ENCODE measurements around the gene KCTD5.
"Not testable (repeated sequence)": the region's sequence is repeated elsewhere in the genome, so short reads cannot be mapped to it uniquely, and the experiment has no call there.

KCTD5 gene

DNA sequence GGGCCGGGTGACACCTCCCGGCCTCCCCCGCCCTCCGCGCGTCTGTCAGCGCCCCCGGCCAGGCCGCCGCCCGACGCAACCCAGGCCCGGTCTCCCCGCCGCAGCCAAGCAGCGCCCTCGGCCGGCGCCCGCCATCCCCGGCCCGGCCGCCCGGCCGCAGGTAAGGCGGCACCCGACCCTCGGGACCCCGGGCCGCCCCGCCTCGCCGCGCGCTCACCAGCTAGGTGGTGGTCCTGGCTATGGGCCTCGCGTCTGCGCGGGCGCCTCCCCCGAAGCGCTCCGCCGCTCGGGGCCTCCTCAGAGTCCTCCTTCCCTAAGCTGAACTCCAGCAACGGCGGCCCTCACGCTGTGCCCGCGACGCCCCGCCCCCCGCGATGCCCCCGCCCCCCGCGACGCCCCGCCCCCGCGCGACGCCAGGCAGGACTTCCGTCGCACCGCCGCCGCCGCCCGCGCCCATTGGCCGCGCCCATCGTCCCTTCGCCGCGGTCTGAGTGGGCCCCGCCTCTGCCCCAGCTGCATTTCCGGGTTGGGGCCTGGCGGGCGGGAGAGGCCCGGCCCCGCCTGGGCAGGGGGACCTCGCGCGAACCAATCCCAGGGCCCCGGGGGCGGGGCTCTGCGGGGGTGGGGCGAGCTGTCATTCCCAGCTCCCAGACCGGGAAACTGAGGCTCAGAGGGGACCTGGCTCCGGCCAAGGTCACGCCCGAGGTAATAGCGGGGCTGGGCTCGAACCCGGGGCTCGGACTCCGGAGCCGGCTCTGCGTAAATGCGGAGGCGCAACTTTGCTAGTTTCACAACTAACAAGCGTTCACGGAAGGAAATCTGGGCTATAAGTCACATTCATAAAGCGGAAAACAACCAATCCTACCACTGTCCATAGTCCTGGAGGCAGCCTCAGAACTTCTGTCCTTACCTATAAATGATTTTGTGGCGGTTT is 9.0 kb upstream of the KCTD5 start:
- DNase-seq, result peak; percentile 81

DNA sequence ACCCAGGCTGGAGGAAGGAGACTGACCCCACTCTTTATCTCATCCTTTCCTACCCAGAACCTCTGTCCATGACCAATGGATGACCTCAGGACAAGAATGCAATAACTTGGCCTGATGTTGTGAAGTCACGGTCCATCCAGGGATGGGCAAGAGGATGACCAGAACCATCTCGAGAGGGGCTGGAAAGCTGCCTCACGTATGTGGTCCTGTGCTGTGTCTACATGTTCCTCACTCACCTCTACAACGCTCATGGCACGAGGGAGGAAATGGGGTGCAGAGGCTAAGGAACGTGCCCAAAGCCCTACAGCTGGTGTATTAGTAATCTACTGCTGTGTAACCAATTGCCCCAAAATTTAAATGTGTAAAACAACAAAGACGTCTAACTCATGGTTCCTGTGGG is 7.3 kb upstream of the KCTD5 start:
- no peak for DNase-seq

DNA sequence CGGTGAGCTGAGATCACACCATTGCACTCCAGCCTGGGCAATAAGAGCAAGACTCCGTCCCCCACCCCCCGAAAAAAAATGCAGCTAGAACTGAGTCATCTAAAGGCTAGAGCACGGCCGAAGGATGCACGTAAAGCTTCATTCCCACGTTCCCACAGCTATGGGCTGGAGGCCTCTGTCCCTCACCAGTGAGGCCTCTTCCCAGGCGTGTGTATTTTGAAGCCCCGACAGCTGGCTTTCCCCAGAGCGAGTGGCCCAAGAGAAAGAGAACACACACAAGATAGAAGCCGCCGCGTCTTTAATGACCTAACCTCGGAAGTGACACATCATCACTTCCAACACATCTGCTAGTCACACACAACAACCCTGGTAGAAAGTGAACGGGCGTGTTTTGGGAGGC is 6.6 kb upstream of the KCTD5 start:
- DNase-seq, result no peak

DNA sequence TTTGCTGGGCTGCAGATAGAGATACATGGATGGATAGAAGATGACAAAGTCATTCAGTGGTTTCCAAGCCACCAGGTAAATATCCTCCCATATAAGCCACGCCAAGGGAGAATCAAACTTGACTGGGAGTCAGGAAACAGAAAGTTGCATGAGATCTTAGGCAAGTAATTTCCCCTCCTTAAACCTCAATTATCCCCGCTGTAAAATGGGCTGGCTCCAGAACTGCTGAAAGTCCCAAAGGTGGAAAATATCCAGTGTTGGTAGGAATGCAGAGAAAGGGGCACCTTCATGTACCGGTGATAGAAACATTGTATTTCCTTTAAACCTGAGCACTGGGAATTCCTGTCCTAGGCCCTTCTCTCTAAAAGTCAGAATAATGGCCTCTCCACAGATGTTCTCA is 5.4 kb upstream of the KCTD5 start:
- DNase-seq, result not testable (repeated sequence)

DNA sequence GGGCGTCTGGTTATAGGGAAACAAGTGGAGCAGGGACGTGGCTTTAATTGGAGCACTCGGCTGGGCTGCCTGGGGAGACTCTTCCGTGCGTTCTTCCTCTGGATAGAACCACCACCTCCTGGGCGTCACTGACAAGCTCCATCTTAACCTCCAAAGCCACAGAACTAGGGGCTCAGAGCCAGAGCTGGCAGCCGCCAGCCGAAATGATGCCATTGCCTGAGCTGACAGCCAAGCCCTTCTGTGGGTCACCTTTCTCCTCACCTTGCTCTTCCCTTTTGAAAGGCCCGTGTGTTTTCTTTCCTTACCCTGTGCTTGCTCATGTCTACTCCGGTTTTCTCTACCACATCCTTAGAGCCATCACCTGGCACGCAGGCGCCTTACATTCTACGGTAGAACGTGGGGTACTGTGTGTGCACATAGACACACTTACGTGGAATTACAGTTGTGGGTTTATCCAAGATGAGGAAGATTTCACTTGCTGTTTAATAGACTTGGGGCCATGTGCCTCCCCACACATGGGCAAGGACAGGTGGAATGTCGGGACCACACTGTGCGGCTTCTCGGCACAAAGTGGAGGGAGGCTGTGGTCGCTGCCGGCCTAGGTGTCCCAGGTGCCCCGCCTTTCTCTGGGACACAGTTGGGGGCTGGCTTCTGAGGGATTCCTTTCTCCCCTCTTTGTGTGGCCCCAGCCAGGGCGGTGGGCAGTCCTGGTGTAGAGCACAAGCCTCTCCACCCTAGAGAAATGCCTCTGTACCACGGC is 3.9 kb upstream of the KCTD5 start:
- not testable (repeated sequence) for DNase-seq

DNA sequence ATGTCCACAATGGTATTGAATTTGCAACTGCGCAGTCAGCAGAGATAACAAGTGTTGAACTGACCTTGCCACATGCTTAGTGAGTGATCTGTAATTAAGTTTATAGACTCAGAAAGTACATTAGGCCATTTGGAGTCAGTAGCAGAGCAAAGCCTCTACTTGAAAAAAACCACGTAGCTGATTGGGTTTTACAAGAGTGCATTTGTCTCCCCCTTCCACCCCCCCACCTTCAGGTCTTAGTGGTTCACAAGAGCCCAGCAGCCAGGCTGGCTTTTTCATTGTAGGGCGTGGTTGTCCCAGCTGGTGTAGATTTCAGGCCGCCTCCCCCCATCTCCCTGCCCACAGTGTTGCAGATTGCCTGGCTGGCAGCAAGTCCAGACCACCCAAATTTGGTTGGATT is 2.4 kb upstream of the KCTD5 start:
- DNase-seq, result not testable (repeated sequence)

DNA sequence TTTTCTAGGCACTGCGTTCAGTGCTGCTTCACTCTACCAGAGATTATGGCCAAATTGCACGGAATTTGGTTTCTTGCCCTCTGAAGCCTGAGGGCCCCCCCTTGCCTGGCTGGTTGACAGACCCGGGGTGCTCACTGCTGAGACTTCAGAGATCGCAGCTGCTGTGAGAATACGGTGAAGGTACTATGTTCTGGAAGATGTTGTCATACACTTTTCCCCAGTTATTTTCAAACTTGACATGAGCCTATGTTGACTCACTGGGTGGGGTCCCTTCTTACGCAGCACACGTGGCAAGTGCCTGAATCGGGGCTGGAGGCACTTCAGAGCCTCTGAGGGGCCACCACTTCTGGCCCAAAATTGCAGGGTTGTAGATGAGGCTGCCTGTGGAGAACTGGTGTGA is 2.0 kb upstream of the KCTD5 start:
- not testable (repeated sequence) for DNase-seq

DNA sequence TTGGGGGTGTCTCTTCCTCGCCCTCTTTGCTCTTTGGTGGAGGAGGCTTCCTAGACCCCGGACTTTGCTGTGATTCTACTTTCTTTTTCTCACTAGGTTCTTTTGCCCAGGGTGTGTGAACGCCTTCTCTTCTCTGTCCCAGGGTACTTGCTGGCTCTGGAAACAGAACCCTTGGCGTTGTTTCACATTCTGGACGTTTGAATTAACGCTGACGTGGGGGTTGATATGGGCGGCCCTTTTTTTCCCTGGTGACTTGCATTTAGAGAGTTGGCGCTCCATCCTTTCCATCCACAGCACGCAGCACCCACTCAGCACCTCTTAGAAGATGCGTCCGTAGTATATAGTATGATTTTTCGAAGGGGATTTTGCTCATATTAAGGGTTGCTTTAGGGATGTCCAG is 718 bp downstream of the KCTD5 start:
- not testable (repeated sequence) for DNase-seq

DNA sequence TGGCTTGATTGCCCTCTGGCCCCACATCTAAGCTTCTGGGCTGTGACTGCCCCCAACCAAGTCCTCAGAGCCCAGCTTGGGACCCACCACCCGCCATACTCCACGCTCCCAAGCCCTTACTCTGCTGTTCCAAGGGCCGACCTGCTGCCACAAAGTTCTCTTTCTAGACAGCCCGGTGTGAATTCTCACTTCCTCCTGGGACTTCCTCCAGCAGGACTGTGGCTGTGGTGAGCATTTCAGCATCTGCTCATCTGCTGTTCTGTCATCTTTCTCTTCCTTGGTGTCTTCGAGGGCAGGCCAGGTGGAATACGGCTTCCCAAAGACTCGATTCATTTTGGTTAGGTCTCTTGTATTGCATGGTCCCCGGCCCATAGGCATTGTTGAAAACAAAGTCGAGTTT is 3.8 kb downstream of the KCTD5 start:
- not testable (repeated sequence) for DNase-seq

DNA sequence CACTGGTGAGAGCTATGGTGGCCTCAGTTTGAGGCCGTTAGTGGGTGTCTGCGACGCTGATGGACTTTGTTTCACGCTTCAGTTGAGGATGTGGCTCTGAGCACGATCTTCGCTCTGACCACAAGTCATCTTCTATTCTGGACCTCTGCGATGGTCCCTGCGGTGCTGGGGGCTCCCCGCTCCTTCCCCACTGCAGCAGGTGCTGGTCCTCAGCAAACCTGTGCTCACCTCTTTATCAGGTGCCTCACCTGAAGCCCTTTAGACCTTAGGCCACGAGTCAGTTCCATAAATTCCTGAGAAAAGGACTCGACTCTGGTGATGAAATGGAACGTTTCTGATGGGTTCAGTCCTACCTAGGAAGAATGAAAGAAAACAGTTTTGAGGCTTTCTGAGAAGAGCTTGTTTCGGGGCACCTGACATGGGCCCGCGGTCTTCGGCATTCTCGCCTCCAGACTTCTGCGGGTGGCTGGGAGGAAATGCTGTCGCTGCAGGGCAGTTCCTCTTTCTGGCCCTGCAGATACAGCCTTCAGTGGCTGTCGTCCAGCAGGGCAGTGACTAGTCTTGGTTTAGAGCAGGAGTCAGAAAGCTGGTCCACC is 4.7 kb downstream of the KCTD5 start:
- no peak for DNase-seq

DNA sequence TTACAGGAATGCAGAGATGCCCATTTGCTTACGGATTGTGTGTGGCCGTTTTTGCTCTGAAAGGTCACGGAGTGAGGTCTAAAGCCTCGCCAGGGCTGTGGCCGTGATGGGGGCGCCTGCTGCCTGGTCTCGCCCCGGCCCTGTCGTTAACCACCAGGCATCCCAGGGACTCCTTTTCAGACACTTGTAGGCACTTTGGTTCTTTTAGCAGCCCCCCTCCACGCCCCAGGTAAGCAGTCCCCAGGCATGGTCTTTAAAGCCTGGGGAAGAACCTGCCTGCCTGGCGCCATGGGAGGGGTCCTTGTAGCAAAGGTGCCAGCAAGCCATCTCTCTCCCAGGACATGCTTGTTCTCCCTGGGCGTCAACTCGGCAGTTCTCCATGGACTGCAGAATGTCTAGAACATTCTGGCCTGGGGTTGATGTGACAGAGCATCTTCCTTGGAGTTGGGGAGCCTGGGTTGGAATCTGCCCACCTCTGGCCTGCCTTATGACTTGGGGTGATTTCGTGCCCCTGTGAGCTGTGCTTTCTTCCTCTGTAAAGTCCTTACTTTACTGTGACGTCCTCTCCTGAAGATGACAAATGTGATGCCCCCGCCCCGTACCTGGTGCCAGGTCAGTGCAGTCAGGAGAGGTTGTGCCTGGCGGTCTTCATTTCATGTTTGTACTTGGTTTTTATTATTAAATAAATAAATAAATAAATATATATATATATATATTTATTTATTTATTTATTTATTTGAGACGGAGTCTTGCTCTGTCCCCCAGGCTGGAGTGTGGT is 5.4 kb downstream of the KCTD5 start:
- DNase-seq, result no peak

DNA sequence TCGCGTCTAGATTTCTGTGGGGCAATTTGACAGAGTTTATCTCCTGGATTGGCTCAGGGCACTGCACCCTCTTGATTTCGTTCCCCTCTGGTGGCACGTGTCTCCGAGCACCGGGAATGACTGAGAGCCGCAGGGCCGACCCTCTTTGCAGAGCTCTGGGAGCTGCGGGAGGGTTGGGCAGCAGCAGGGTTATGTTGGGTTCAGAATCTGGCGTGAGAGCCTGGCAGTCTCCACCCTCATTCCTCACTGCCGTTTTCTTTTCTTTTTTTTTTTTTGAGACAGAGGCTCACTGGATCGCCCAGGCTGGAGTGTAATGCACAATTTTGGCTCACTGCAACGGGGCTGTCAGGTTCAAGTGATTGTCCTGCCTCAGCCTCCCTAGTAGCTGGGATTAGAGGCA is 7.1 kb downstream of the KCTD5 start:
- DNase-seq, result not testable (repeated sequence)

DNA sequence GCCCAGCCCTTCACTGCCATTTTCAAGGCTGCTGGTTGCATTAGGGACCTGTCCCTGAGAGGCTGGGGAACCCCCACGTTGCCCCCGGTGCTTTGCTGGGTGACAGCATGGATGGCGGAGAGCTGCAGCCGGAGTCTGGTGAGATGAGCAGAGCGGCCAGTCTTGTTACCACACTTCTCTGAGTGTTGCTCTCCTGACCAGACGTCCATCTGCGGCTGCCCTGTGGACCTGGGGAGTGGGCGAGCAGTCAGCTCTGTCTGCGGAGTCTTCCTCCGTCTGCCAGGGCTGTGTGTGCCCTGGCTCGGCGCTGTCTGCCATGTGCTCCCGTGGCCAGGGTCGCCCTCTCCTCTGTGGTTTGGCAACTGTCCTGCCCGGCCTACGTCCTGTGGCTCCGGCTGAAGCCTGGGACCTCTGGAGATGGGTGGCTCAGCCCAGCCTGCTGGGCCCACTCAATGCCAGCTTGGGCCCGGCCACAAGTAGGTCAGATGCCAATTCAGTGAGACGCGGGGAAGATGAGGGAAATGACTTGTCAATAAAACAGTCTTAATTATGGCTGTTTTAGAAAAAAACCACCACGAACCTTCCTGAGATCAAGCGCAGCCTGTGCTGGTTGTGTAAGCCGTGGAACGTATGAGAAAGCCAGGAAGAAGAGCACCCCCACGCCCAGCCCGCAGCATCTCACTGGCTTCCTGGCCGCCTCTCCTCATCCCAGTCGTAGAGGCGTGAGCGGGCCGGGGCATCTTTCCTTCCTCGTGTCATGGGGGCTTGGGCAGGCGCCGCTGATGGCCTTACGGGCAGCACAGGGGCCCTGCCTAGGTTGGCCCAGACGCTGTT is 7.9 kb downstream of the KCTD5 start:
- DNase-seq, result no peak

DNA sequence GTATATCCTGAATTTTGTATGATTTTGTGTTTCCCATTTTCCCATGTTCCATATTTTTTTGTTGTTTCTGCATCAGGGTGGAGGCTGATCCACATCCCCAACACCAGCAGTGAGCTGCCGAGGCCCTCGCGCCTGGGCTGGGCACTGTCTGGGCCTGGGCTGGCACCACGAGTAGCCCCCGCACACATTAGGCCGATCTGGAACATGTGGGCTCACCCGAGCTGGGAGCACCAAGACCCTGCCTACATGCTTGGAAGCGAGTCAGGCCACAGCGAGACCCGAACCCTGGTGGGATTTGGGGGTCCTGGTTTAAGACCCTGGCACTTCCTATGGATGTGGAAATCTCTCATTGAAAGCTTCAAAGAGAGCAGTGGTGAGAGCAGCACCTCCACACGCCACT is 8.5 kb downstream of the KCTD5 start:
- DNase-seq, result no peak

DNA sequence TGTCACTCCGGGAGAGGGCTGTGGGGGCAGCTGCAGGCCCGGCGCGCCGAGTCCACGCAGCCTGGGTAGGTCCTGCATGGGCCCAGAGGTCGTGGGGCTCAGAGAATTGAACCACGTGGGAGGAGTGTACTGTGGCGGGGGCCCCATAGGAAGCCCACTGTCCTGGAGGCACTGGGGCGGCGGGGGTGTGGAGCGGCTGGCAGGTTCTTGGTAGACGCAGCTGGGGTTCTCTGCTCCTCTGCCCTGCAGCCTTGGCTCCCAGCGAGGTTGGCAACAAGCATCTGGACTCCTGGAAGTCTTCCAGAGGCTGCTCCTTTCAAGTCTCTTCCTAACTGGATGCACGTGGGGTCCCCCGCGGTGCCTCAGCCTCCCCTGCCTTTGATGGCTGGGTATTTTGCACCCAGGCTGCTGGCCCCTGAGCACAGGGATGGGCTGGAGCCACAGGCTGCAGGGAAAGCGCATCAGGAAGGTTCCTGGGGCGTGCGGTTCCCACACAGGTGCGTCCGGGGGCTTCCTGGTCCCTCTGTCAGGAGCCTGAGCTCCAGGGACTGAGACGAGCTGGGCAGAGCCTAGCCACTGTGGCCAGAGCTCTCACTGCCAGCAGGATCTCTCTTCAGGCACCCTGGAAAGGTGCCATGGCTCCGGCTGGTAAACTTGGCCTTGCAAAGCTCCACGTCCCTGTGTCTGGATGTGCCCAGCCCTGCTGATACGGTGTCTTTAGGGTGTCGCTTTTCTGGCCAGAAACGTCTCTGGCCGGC is 9.3 kb downstream of the KCTD5 start:
- DNase-seq, result no peak

DNA sequence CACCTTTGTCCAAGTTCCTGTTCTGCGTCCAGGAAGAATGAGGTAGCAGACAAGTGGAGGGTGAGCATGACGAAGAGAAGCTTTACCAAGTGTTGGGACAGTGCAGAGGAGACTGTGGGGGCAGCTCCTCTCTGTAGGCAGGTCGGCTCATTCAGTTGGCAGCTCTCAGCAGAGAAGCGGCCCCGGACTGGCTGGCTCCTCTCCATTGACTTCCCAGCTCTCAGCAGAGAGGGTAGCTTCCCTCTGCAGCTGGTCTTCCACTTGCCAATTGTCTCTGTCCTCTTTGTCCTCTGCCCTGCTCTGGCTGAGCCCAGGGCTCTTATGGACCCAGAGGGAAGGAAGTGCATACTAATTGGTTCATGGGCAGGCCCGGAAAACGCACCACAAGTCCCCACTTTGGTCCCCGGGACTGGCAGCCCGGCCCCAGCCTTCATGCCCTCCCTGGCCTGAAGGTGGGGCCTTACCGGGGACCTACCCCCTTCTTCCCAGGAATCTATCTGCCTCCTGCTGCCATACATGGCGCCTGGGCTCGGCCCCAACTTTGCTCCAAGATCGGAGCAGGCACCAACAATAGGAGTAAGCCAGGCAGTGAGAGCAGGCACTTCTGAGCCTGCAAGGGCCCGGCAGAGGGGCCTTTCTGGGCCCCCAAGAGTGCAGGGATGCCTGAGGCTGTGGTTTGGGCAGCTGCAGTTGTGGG is 10.1 kb downstream of the KCTD5 start:
- no peak for DNase-seq

DNA sequence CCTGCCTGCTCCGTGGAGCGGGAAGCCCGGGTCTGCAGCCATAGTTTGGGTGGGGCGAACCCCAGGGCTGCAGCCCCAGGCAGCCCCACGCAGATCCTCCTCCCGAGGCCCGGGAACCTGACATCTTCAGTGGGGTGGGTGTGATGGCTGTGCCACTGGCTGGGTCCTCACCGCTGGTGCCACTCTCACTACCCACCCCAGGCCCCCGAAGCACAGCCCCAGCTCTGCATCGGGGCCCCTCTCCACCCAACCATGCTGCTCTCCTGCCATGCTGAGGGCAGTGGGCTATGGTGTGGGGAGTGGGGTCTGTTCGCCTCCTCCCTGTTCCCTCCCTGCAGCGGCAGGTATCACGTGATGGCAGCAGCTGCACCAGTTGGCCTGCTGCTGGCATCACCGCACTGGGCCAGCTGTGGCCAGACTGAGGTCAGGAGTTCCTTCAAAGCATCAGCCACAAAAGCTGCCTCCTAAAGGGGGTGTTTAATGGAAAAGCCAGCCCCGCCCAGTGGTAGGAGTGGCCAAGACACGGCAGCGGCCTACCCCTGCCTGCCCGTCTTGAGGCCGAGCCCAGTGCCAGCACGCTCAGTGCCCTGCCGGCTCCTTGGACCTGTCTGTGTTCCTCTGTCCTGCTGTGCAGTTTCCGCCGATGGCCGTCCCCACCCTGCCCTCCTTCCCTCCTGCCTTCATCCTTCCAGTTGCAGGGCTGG is 10.8 kb downstream of the KCTD5 start:
- DNase-seq, result no peak

DNA sequence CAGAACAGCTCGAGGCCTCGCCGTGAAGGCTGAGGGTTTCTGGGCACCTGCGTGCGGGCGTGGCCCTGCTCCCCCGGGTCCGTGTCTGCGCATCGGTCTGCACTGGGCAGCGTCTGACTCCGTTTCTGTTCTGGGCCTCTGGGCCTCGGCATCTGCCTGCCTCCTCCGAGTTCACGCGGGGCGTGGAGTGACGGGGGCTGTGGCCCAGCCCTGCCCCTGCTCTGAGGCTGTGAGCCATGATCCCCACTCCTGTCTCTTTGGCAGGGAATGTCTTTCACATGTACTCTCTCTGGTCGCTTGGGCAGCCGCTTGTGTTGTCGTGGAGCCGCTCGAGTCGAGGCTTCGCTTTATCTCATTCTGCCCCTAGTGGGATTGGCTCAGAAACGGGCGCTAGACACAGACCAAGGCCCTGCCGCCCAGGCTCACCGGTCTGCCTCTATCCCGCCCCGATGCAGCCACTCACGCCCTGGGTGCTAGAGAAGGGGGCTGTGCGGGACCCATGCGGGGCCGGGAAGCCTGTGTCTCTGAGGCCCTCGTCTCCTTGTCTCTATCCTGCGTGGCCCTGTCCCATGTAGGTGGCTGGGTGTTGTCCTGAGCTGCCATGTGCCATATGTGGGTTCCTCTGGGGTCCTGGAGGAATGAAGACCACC is 14.4 kb downstream of the KCTD5 start:
- not testable (repeated sequence) for DNase-seq

DNA sequence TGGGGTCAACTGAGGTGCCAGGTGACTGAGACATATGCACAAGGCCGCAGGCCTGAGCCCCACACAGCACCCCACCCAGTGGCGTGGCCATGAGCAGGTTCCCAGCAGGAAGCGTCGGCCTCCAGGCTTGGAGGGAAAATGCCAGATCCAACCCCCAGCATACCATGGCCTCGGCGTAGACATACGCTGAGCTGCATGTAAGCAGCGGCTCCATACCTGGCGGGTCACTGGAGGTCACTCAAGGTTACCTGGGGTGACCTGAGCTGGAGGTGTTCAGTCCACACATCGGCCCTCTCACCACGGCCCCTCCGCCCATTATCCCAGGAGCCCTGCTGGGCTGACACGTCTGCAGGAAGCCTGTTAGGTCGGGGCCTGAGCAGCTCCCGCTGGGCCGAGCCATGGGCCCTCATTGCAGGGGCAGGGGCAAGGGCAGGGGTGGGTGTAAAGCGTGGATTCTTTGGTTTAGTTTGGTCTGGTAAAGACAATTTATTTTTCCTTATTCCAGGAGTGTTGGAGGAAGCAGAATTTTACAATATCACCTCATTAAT is 15.2 kb downstream of the KCTD5 start:
- no peak for DNase-seq

Measured in DMS79 treated with DMSO at 0.1 percent for 48 hours (cell line).